Fibroblast of the aortic adventitia (primary cell): ENCODE measurements around the gene FAT2. TPM values are rescaled to one million over a fixed set of nuclear protein-coding genes. Genes with fewer than 3 reads are reported as not detected.

Source experiments
- DNase-seq: peaks from one replicate; pipeline ENCODE4 v3.0.0-alpha.2; 2010; ENCODE audit warnings: low read depth
- H3K4me3 ChIP-seq: 2 replicates; pipeline ENCODE4 v1.5.1; 2011; ENCODE audit warnings: low read depth, mild to moderate bottlenecking, control low read depth, low read length, moderate library complexity
- total RNA-seq: library from RNA; depleted of rRNA; stranded (reverse); fragments of >200 nt; gene quantifications from 2 replicates; pipeline ENCODE4 v1.2.3, GENCODE V29; 2012; ENCODE audit warnings: low replicate concordance
- TF ChIP-seq, protein P1 (sequence below): IDR thresholded peaks from 2 replicates; pipeline ENCODE4 v1.5.1; 2011; ENCODE audit warnings: mild to moderate bottlenecking, low read length, control low read depth, inconsistent platforms; ENCODE audit not compliant: insufficient read depth

The FAT2 gene, protein sequence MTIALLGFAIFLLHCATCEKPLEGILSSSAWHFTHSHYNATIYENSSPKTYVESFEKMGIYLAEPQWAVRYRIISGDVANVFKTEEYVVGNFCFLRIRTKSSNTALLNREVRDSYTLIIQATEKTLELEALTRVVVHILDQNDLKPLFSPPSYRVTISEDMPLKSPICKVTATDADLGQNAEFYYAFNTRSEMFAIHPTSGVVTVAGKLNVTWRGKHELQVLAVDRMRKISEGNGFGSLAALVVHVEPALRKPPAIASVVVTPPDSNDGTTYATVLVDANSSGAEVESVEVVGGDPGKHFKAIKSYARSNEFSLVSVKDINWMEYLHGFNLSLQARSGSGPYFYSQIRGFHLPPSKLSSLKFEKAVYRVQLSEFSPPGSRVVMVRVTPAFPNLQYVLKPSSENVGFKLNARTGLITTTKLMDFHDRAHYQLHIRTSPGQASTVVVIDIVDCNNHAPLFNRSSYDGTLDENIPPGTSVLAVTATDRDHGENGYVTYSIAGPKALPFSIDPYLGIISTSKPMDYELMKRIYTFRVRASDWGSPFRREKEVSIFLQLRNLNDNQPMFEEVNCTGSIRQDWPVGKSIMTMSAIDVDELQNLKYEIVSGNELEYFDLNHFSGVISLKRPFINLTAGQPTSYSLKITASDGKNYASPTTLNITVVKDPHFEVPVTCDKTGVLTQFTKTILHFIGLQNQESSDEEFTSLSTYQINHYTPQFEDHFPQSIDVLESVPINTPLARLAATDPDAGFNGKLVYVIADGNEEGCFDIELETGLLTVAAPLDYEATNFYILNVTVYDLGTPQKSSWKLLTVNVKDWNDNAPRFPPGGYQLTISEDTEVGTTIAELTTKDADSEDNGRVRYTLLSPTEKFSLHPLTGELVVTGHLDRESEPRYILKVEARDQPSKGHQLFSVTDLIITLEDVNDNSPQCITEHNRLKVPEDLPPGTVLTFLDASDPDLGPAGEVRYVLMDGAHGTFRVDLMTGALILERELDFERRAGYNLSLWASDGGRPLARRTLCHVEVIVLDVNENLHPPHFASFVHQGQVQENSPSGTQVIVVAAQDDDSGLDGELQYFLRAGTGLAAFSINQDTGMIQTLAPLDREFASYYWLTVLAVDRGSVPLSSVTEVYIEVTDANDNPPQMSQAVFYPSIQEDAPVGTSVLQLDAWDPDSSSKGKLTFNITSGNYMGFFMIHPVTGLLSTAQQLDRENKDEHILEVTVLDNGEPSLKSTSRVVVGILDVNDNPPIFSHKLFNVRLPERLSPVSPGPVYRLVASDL (N-terminal part only)
- 0.08 TPM in 1 of 2 replicates, not detected in the other for total RNA-seq

DNA sequence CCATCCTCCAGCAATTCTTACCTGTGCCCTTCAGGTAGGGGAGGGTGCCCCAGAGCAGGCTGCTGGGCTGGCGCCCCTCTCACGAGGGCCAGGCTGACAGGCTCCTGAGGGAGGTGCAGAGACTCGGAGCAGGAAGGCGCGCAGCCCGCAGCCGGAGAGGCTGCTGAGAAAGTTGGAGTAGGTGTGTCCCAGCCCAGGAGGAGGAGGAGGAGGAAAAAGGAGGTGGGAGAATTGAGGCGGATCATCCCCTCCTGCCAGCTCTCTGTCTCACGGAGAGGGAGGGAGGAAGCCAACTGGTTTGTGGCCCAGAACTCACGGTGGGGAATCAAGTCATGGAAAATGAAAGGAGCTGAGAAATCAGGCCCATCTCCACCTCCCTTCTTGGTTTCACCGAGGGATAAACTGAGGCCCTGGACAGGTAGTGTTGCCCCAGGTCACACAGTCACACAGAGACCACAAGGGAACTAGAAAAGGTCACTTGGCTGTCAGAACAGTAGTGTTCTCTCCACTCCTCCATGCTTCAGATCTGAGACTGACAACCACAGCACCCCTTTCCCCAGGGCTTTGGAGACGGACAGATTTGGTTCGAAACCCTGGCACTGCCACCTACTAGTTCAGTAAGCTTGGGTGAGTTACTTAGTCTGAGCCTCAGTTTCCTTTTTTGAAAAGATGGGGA is at the start of gene FAT2:
Gene FAT2, minus strand, starts transcription at position 188 of the 676 bp plus-strand sequence. CDS start 22,400 bp downstream, outside the sequence.
- no peak within 1 kb of the TSS for H3K4me3 ChIP-seq
- TF ChIP-seq, protein P1, sequence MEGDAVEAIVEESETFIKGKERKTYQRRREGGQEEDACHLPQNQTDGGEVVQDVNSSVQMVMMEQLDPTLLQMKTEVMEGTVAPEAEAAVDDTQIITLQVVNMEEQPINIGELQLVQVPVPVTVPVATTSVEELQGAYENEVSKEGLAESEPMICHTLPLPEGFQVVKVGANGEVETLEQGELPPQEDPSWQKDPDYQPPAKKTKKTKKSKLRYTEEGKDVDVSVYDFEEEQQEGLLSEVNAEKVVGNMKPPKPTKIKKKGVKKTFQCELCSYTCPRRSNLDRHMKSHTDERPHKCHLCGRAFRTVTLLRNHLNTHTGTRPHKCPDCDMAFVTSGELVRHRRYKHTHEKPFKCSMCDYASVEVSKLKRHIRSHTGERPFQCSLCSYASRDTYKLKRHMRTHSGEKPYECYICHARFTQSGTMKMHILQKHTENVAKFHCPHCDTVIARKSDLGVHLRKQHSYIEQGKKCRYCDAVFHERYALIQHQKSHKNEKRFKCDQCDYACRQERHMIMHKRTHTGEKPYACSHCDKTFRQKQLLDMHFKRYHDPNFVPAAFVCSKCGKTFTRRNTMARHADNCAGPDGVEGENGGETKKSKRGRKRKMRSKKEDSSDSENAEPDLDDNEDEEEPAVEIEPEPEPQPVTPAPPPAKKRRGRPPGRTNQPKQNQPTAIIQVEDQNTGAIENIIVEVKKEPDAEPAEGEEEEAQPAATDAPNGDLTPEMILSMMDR = no peak
- DNase-seq = no peak

DNA sequence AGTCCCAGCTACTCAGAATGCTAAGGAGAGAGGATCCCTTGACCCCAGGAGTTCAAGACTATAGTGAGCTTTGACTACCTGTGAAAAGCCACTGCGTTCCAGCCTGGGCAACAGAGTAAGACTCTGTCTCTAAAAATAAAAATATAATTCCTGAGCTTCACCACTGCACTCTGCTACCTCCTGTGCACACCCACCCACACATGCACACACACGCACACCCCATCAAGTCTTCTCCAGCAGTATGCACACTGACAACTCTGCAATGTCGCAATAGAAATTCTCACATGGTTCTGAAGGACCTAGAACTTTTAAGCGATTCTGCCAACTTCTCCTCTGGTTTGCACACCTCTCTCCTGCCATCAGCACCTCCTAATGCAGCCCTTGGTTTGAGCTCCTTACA is 47.5 kb upstream of the FAT2 start:
- H3K4me3 ChIP-seq = no peak overlapping the region
- no peak for DNase-seq
- TF ChIP-seq, protein P1 = no peak

DNA sequence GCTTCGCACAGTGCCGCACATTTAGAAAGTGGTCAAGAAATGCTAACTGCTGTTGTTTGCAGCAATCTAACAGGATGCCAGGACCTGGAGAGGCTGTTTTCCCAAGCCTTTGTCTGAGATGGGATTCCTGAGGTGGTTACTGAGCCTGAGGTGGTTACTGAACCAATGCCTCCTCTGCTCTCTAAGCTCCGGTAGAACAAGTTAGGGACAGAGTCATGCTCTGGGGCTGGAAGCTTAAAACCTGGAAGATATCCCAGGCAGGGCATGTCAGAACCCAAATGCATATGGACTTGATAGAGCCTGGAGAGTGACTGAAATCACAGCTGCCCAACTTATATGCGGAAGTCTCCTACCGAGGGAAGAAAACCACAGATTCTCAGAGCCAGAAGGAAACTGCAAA is 46.5 kb upstream of the FAT2 start:
- no peak for DNase-seq
- no peak overlapping the region for H3K4me3 ChIP-seq
- TF ChIP-seq, protein P1 = no peak

DNA sequence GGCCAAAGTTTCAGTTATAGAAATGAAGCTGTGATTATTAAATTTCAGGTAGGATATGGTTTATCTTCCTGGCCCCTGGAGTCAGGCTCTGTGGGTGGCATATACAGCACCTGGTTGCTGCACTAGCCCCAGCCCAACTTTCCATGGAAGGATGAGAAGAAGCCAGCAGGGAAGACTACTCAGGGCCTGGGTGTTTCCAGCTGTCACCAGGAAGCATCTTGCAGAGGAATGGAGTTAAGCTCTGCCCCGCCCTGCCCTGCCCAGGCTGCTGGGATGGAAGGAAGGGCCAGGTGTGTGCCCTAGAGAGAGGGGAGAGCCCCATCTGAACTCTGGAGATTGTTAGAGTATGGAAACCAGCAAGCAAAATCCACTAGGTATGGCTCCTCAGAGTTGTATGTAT is 42.8 kb upstream of the FAT2 start:
- TF ChIP-seq, protein P1 = no peak
- H3K4me3 ChIP-seq = no peak overlapping the region
- DNase-seq = no peak

DNA sequence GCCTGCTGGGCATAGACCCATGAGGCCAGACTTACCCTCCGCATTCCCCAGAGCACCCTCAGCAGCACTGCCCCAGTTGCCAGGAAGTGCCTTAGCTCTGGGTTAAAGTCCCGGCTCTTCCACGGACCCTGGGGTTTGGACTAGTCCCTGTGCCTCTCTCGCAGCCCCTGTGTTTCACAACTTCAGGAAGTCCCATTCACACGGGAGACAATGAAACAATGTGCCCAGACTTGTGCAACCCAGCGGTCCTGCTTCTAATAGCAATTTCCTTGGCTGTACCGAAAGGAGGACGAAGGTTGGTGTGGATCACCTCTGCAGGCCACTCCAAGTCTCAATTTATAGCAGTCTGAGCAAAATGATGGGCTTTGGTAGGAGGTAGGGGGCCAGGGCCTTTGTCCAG is 41.8 kb upstream of the FAT2 start:
- TF ChIP-seq, protein P1 = no peak
- no peak for DNase-seq
- H3K4me3 ChIP-seq = no peak overlapping the region

DNA sequence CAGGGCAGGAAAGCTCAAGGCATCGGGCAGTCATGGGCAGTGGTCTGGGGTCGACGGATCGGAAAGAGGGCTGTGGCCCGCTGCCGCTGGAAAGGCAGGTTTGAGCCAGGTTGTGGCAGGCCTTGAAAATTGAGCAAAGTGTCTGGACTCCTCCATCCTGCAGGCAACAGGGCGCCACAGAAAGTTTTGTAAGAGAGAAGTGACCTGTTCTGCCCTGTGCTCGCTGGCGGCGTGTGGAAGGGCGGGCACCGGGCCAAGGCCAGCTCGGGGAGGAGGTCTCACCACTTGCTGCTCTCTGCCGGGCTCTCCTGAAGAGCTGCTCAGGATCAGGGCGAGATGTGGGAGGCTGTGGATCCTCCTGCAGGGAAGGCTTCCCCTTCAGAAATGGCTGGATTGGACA is 41.4 kb upstream of the FAT2 start:
- no peak overlapping the region for H3K4me3 ChIP-seq
- no peak for DNase-seq
- TF ChIP-seq, protein P1 = no peak
